ENCODE measurements around the gene CREB3L2. TPM values are rescaled to one million over a fixed set of nuclear protein-coding genes. Genes with fewer than 3 reads are reported as not detected.

The CREB3L2 gene
- total and polyA plus RNA-seq, 10 of the 15 experiments (the other 5 are each of a cell fraction or from before 2014, with no cell fraction given): 6.4 to 67.1 (median 26.2) TPM

GRCh38 chr7:138008019-138008587, 6.2 kb upstream of the CREB3L2 start:
- BruUV-seq (replicated peaks): no TSS peak
- intact Hi-C loops (cut with micrococcal nuclease; ENCODE audit: unreplicated experiment) (loop anchor here (1.0 to 5.0 kb wide), 4 partner anchors 105 to 731 kb away; no protein-coding TSS in a partner anchor), in situ Hi-C loops (cut with MboI) (loop anchor here (5.0 kb wide), 2 partner anchors 101 to 351 kb away; no protein-coding TSS in a partner anchor)
- H3K4me1 ChIP-seq (ENCODE audit: control insufficient read depth, insufficient read depth, low read length): no peaks in the 10 kb centered on the region
- H3K4me3 ChIP-seq: no peak overlapping the region
- H3K9me3 ChIP-seq (replicated peaks; ENCODE audit: control insufficient read depth, insufficient read depth, low read length): no peaks in the 10 kb centered on the region
- no peaks in the 10 kb centered on the region for H4K20me1 ChIP-seq (ENCODE audit: control insufficient read depth, insufficient read depth)
- ChIA-PET POLR2A (interaction anchor here (0.7 to 0.8 kb wide), 2 partner anchors 299 to 352 kb away, joined by 3 to 6 read pairs; no protein-coding TSS in a partner anchor), SMC1A (ENCODE audit: uncharacterized antibody, unreplicated experiment) (interaction anchor here (0.5 to 20.9 kb wide), 20 partner anchors 8 to 405 kb away, joined by 3 to 516 read pairs (median 8); no protein-coding TSS in a partner anchor), RAD21 (ENCODE audit: unreplicated experiment) (interaction anchor here (1.0 to 18.3 kb wide), 23 partner anchors 9 to 730 kb away, joined by 3 to 340 read pairs (median 4); no protein-coding TSS in a partner anchor), CTCF (interaction anchor here (0.6 to 22.6 kb wide), 24 partner anchors 8 to 1150 kb away, joined by 3 to 704 read pairs (median 4); no protein-coding TSS in a partner anchor)
- FAIRE-seq: peak; percentile 18
- no peaks in the 10 kb centered on the region for H3K79me2 ChIP-seq (ENCODE audit: control insufficient read depth, insufficient read depth, low read length)
- WGBS (ENCODE audit: insufficient coverage, insufficient replicate concordance, low lambda C conversion rate, missing lambda C conversion rate): 69% methylated on average over 6 of the region's 7 CpGs
- H3K36me3 ChIP-seq (ENCODE audit: control insufficient read depth in 2 of 2, insufficient read depth in 2 of 2, low read length in 1 of 2): no peaks in the 10 kb centered on the region
- no peaks in the 10 kb centered on the region for H3K27me3 ChIP-seq (replicated peaks in 1 of 2; ENCODE audit: control insufficient read depth in 2 of 2, insufficient read depth in 2 of 2, low read length in 1 of 2)
- ATAC-seq: no peak
- no peak overlapping the region for H2AFZ ChIP-seq (ENCODE audit: control insufficient read depth, low read depth, low read length)
- H3K27ac ChIP-seq (ENCODE audit: control insufficient read depth, insufficient read depth): no peak overlapping the region
- H3K4me2 ChIP-seq (ENCODE audit: control insufficient read depth, insufficient read depth): no peak overlapping the region
- no peak for DNase-seq (ENCODE audit: low read depth, low spot score)
- TF ChIP-seq BRCA1 (IDR thresholded peaks at IDR 0.05; ENCODE audit: low read depth, low read length) (no peak), CREB1 (IDR thresholded peaks at IDR 0.05; ENCODE audit: low read depth) (no peak), SMARCA5 (IDR thresholded peaks at IDR 0.05) (no peak), ZNF384 (IDR thresholded peaks at IDR 0.05; ENCODE audit: borderline replicate concordance, low read depth, low read length) (no peak), TCF3 (IDR thresholded peaks at IDR 0.05; ENCODE audit: borderline replicate concordance, insufficient read depth, low read depth, low read length) (no peak), PAX5 (IDR thresholded peaks at IDR 0.05; ENCODE audit: borderline replicate concordance, low read depth, low read length) (no peak), NFYB (IDR thresholded peaks at IDR 0.05; ENCODE audit: insufficient read depth, low read depth, low read length) (no peak), FOXK2 (IDR thresholded peaks at IDR 0.05) (no peak), SRF (IDR thresholded peaks at IDR 0.05; ENCODE audit: low read depth in 2 of 2, low read length in 2 of 2) (no peak), HDAC2 (IDR thresholded peaks at IDR 0.05) (no peak)
- TF ChIP-seq, protein P1, sequence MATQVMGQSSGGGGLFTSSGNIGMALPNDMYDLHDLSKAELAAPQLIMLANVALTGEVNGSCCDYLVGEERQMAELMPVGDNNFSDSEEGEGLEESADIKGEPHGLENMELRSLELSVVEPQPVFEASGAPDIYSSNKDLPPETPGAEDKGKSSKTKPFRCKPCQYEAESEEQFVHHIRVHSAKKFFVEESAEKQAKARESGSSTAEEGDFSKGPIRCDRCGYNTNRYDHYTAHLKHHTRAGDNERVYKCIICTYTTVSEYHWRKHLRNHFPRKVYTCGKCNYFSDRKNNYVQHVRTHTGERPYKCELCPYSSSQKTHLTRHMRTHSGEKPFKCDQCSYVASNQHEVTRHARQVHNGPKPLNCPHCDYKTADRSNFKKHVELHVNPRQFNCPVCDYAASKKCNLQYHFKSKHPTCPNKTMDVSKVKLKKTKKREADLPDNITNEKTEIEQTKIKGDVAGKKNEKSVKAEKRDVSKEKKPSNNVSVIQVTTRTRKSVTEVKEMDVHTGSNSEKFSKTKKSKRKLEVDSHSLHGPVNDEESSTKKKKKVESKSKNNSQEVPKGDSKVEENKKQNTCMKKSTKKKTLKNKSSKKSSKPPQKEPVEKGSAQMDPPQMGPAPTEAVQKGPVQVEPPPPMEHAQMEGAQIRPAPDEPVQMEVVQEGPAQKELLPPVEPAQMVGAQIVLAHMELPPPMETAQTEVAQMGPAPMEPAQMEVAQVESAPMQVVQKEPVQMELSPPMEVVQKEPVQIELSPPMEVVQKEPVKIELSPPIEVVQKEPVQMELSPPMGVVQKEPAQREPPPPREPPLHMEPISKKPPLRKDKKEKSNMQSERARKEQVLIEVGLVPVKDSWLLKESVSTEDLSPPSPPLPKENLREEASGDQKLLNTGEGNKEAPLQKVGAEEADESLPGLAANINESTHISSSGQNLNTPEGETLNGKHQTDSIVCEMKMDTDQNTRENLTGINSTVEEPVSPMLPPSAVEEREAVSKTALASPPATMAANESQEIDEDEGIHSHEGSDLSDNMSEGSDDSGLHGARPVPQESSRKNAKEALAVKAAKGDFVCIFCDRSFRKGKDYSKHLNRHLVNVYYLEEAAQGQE (IDR thresholded peaks at IDR 0.05; ENCODE audit: low read depth, low read length): no peak
- H3K9ac ChIP-seq (ENCODE audit: control insufficient read depth, insufficient read depth, low read length): no peak overlapping the region

Measured in GM12878 (cell line).